Cardiac muscle cell (in vitro differentiated cells and primary cell): Measurements from ENCODE around the gene RERE. TPM values are rescaled to one million over a fixed set of nuclear protein-coding genes. Genes with fewer than 3 reads are reported as not detected.

Experiments
- DNase-seq, 2 donors: peaks; one replicate each; pipeline versions ENCODE4 v3.0.0 to v3.0.0-alpha.2; 2010 to 2017; ENCODE audit warnings: low read depth in 1 of 2, low spot score in 1 of 2
- H3K27ac ChIP-seq: fragments of 200-600 bp; sonication (generic); 2 replicates; pipeline ENCODE4 v1.5.1; 2016
- H3K27me3 ChIP-seq: fragments of 200-600 bp; sonication (generic); 2 replicates; pipeline ENCODE4 v1.6.0; 2016; ENCODE audit warnings: control low read depth
- H3K36me3 ChIP-seq: fragments of 200-600 bp; sonication (generic); 2 replicates; pipeline ENCODE4 v1.5.1; 2016; ENCODE audit warnings: control low read depth
- H3K4me1 ChIP-seq: fragments of 200-600 bp; sonication (generic); 2 replicates; pipeline ENCODE4 v1.8.1; 2017; ENCODE audit warnings: low read depth, mild to moderate bottlenecking, mixed run types
- H3K4me3 ChIP-seq: fragments of 200-600 bp; sonication (generic); 2 replicates; pipeline ENCODE4 v1.5.1; 2016; ENCODE audit warnings: mild to moderate bottlenecking
- H3K9me3 ChIP-seq: fragments of 200-600 bp; sonication (generic); 2 replicates; pipeline ENCODE4 v1.5.1; 2017; ENCODE audit warnings: low read depth, mild to moderate bottlenecking, control low read depth
- polyA plus RNA-seq: library from polyadenylated mRNA; unstranded; fragments of >200 nt; fragmentation: Nextera tagmentation; extraction: Ambion mirVana; gene quantifications from 2 replicates; pipeline ENCODE4 v1.2.1, GENCODE V29; 2016
- total RNA-seq: library from RNA; depleted of rRNA; stranded (reverse); fragments of >200 nt; gene quantifications from 2 replicates; pipeline ENCODE4 v1.2.3, GENCODE V29; 2016
- TF ChIP-seq, protein P1 (sequence below): IDR thresholded peaks from 2 replicates; pipeline ENCODE4 v1.5.1; 2012; ENCODE audit warnings: low read depth, mild to moderate bottlenecking, low read length

The RERE gene
- total and polyA plus RNA-seq, 2 experiments from 2014 or later, result 72.5 to 81.0 TPM

- DNase-seq, result peak in 1 of 2 donors; percentile 48
- Histone ChIP-seq H3K27ac (peak overlapping the region; percentile 49), H3K27me3 (no peaks in the 10 kb centered on the region), H3K4me1 (peaks cover 22% of the 10 kb centered on the region), H3K9me3 (no peaks in the 10 kb centered on the region), H3K4me3 (no peak overlapping the region), H3K36me3 (no peaks in the 10 kb centered on the region)
- TF ChIP-seq, protein P1, sequence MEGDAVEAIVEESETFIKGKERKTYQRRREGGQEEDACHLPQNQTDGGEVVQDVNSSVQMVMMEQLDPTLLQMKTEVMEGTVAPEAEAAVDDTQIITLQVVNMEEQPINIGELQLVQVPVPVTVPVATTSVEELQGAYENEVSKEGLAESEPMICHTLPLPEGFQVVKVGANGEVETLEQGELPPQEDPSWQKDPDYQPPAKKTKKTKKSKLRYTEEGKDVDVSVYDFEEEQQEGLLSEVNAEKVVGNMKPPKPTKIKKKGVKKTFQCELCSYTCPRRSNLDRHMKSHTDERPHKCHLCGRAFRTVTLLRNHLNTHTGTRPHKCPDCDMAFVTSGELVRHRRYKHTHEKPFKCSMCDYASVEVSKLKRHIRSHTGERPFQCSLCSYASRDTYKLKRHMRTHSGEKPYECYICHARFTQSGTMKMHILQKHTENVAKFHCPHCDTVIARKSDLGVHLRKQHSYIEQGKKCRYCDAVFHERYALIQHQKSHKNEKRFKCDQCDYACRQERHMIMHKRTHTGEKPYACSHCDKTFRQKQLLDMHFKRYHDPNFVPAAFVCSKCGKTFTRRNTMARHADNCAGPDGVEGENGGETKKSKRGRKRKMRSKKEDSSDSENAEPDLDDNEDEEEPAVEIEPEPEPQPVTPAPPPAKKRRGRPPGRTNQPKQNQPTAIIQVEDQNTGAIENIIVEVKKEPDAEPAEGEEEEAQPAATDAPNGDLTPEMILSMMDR, result no peak
Measured at GRCh38 chr1:8547791-8548190, 269.6 kb downstream of the RERE start.

- Histone ChIP-seq H3K27ac (no peak overlapping the region), H3K4me1 (peaks cover 11% of the 10 kb centered on the region), H3K4me3 (no peak overlapping the region), H3K9me3 (no peaks in the 10 kb centered on the region), H3K36me3 (peaks cover 12% of the 10 kb centered on the region), H3K27me3 (no peaks in the 10 kb centered on the region)
- TF ChIP-seq, protein P1, result no peak
- no peak for DNase-seq
Measured at GRCh38 chr1:8545078-8545477, 272.4 kb downstream of the RERE start.

DNA sequence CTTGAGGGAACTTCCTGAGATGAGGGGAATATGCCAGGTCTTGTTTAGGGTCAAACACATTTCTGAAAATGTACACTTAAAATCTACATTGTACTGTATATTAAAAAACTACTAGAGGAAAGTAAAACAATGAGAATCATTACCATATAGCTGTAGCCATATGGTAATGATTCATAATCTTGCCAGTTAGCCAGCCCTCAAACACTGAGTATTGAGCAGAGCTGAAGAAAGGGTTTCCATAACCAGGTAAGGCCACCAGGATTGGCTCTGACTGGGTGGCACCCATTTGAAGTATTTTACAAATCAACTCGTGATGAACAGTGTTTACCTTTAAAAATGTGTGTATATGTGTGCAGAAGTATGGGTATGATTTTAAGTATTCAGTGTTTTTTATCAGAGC, 272.8 kb downstream of the RERE start:
- Histone ChIP-seq H3K4me3 (no peak overlapping the region), H3K27ac (no peak overlapping the region), H3K4me1 (peaks cover 7% of the 10 kb centered on the region), H3K27me3 (no peaks in the 10 kb centered on the region), H3K9me3 (no peaks in the 10 kb centered on the region), H3K36me3 (peaks cover 13% of the 10 kb centered on the region)
- TF ChIP-seq, protein P1, result no peak
- no peak for DNase-seq

DNA sequence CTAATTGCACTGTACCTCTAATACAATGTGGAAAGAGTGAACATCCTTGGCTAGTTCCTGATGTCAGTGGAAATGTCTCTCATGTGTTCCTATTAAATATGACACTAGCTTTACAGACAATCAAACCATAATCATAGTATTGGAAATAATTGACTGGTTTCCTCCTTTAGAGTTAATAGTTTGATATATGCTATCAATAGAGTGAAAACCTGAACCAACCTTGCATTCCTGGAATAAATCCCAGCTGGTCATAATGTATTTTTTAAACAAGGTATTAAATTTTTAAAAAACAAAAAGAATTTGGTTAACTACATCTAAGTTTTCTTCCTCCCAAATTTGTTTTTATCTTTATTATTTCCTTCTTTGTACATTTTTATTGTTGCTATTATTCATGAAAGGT, 273.5 kb downstream of the RERE start:
- Histone ChIP-seq H3K9me3 (no peaks in the 10 kb centered on the region), H3K27me3 (no peaks in the 10 kb centered on the region), H3K27ac (no peak overlapping the region), H3K4me1 (peaks cover 3% of the 10 kb centered on the region), H3K4me3 (no peak overlapping the region), H3K36me3 (peaks cover 13% of the 10 kb centered on the region)
- TF ChIP-seq, protein P1, result no peak
- DNase-seq, result no peak

DNA sequence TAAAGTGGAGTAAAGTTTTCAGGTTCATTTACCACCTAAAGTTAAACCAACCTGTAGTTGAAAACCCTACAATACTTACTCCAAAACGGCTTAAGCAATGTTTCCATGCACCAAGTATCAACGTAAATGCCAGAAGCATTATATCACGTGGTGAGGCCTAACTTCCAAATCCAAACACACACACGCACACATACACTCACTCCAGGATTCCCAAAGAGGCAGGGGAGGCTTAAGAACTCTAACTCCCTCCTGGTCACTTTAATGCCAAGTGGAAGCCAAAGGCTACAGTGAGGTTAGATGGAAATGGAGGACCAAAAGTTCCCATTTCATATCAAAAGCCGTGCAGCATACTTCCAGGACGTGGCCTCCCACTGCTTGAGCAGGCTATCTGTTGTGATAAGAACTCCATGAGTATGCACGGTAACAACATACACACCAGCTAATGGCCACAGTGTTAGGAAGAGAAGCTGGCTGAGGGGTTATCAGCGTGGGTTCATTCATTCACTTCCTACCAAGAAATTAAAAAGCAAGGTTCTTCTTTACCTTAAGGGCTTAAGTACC, 275.4 kb downstream of the RERE start:
- DNase-seq, result peak in 1 of 2 donors; percentile 78
- peaks cover 15% of the 10 kb centered on the region for H3K36me3 ChIP-seq

More for the DNA sequence above, 275.4 kb downstream of the RERE start:
- TF ChIP-seq, protein P1, result no peak
- H3K9me3 ChIP-seq, result no peaks in the 10 kb centered on the region
- no peaks in the 10 kb centered on the region for H3K4me1 ChIP-seq
- peak overlapping the region; percentile 42 for H3K27ac ChIP-seq
- no peak overlapping the region for H3K4me3 ChIP-seq
- H3K27me3 ChIP-seq, result no peaks in the 10 kb centered on the region
